Stomach smooth muscle (tissue), 2 donors: ENCODE measurements around the gene SEMA3G.

Source experiments
- H3K27ac ChIP-seq: one replicate; pipeline ENCODE4 v1.7.0; 2013; ENCODE audit warnings: mild to moderate bottlenecking, low read length, inconsistent platforms
- H3K27me3 ChIP-seq, 2 donors: one replicate each; pipeline ENCODE4 v1.7.0; 2013; ENCODE audit warnings: low read length in 2 of 2; ENCODE audit not compliant: insufficient read depth in 2 of 2, control insufficient read depth in 1 of 2
- H3K36me3 ChIP-seq, 2 donors: one replicate each; pipeline ENCODE4 v1.7.0; 2013; ENCODE audit warnings: low read length in 2 of 2; ENCODE audit not compliant: control insufficient read depth in 2 of 2, insufficient read depth in 2 of 2
- H3K4me1 ChIP-seq: one replicate; pipeline ENCODE4 v1.7.0; 2013; ENCODE audit warnings: low read length; ENCODE audit not compliant: control insufficient read depth, insufficient read depth
- H3K4me3 ChIP-seq, 2 donors: one replicate each; pipeline ENCODE4 v1.7.0; 2013; ENCODE audit warnings: low read length in 2 of 2
- H3K9ac ChIP-seq, 2 donors: one replicate each; pipeline ENCODE4 v1.7.0; 2013; ENCODE audit warnings: low read length in 2 of 2, mild to moderate bottlenecking in 1 of 2
- H3K9me3 ChIP-seq, 2 donors: one replicate each; pipeline ENCODE4 v1.7.0; 2013; ENCODE audit warnings: low read length in 2 of 2; ENCODE audit not compliant: control insufficient read depth in 2 of 2
- donor health status: healthy.
- donor health status: Pancreatic carcinoma.

SEMA3G gene

DNA sequence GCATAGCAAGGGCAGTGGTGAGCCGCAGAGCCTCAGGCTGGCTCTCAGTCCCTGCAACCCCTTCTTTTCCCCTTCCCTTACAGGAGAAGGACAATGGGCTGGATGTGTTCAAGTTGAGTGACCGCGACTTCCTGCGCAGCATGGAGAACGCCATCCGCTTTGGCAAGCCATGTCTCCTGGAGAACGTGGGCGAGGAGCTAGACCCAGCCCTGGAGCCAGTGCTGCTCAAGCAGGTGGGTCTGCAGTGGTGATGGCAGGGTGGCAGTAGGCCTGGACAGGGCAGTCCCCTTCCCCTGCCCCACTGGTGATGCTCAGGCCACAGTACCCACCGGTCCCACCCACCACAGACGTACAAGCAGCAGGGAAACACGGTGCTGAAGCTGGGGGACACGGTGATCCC lies 53.8 kb downstream of the SEMA3G start:
- Histone ChIP-seq H3K4me1 (no peaks in the 10 kb centered on the region), H3K9me3 (no peaks in the 10 kb centered on the region), H3K27me3 (no peaks in the 10 kb centered on the region), H3K4me3 (no peak overlapping the region), H3K27ac (no peak overlapping the region), H3K36me3 (peaks cover 0 to 9% of the 10 kb centered on the region in 2 donors), H3K9ac (no peak overlapping the region)

DNA sequence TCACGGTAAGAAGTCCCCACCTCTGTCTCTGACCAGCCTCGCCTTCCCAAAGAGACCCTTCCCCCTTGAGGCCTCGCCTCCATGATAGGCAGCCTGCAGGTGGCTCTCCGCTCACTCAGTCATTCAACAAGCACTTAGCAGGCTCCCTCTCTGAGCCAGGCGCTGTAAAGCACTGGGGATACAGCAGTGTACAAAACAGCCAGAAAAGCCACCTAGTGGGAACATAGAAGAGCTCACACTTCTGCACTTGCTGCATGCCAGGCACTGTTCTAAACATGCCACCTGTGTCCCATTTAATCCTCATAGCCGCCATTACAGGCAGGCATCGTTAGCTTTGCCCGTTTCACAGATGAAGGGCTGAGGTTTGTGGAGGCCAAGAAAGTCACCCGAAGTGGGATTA lies 56.0 kb downstream of the SEMA3G start:
- Histone ChIP-seq H3K9me3 (no peaks in the 10 kb centered on the region), H3K27me3 (no peaks in the 10 kb centered on the region), H3K27ac (no peak overlapping the region), H3K4me3 (no peak overlapping the region), H3K4me1 (no peaks in the 10 kb centered on the region), H3K9ac (no peak overlapping the region), H3K36me3 (peaks cover 0 to 9% of the 10 kb centered on the region in 2 donors)

DNA sequence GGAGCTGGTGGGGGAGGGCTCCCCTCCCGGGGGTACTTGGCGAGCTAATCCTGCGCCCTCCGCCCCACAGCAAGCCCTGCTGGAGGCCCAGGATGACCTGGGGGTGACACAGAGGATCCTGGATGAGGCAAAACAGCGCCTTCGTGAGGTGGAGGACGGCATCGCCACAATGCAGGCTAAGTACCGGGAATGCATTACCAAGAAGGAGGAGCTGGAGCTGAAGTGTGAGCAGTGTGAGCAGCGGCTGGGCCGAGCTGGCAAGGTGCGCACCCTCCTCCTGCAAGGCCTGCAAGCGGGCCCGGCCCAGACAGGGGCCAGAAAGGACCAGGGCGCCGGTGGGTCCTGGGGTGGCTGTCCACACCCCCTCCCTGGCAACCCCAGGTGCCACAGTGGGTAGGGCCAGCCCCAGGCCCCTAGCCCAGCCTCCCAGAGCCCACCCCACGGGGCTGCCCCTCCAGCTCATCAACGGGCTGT lies 56.5 kb downstream of the SEMA3G start:
- Histone ChIP-seq H3K27me3 (no peaks in the 10 kb centered on the region), H3K27ac (no peak overlapping the region), H3K4me1 (no peaks in the 10 kb centered on the region), H3K36me3 (peaks cover 0 to 9% of the 10 kb centered on the region in 2 donors), H3K9me3 (no peaks in the 10 kb centered on the region), H3K9ac (no peak overlapping the region), H3K4me3 (no peak overlapping the region)

DNA sequence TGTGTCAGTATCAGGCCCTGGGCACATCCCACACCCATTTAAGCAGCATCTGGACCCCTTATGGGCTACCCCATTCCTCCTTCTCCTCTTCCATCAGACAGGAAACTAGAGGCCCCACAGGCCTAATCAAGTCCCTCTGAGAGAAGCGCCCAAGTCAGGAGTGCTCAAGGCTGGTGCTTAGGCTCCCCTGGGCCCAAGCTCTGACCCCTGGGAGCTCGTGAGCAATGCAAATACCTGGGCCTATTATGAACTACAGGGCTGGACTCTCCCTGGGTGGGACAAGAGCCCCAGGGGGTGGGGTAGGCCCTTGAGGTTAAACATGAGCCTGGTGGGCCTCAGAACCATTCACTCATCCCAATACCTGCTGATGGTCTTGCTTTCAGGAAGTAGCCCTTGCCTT lies 57.4 kb downstream of the SEMA3G start:
- no peaks in the 10 kb centered on the region for H3K27me3 ChIP-seq
- H3K36me3 ChIP-seq: peaks cover 0 to 6% of the 10 kb centered on the region in 2 donors
- no peak overlapping the region for H3K9ac ChIP-seq
- H3K4me3 ChIP-seq: no peak overlapping the region
- no peaks in the 10 kb centered on the region for H3K9me3 ChIP-seq
- no peaks in the 10 kb centered on the region for H3K4me1 ChIP-seq
- H3K27ac ChIP-seq: no peak overlapping the region

DNA sequence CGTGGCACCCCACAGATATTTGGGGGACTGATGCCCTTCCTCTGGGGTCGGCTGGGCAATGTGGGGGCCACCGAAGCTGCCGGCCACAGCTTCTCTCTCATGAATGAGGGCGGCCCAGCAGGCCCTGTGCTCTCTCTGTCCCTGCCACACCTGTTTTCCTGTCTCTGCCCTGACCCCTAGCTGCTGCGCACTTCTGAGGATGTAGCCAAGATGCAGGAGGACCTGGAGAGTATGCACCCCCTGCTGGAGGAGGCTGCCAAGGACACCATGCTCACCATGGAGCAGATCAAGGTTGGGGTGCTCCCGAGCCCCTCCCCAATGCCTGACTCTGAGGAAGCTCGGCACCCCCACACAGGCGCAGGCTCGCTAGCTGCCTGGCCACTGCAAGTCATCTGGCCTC lies 59.7 kb downstream of the SEMA3G start:
- no peak overlapping the region for H3K9ac ChIP-seq
- H3K27me3 ChIP-seq: no peaks in the 10 kb centered on the region
- H3K36me3 ChIP-seq: no peaks in the 10 kb centered on the region
- no peak overlapping the region for H3K27ac ChIP-seq
- H3K4me3 ChIP-seq: no peak overlapping the region
- no peaks in the 10 kb centered on the region for H3K9me3 ChIP-seq
- H3K4me1 ChIP-seq: no peaks in the 10 kb centered on the region

- no peaks in the 10 kb centered on the region for H3K36me3 ChIP-seq
- no peaks in the 10 kb centered on the region for H3K4me1 ChIP-seq
- no peak overlapping the region for H3K9ac ChIP-seq
- no peak overlapping the region for H3K4me3 ChIP-seq
- no peak overlapping the region for H3K27ac ChIP-seq
- H3K9me3 ChIP-seq: no peaks in the 10 kb centered on the region
- H3K27me3 ChIP-seq: no peaks in the 10 kb centered on the region
Measured at GRCh38 chr3:52384019-52384761, 60.7 kb downstream of the SEMA3G start.

DNA sequence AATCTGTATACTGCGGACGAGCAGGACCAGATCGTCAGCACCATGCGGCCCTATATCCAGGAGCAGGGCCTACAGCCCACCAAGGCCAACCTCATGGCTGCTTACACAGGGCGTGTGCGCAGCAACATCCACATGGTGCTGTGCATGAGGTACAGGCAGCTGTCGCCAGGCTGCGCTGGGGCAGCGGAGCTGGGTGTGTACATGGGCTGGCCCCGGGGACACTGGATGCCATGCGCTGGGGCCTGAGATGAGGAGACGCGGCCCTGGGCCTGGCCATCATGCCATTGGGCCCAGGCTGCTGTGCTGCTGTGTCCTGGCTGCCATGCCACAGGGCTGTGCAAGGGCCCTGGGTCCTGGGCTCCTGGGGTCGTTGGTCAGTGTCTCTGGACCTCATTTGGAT lies 61.5 kb downstream of the SEMA3G start:
- Histone ChIP-seq H3K4me3 (no peak overlapping the region), H3K9me3 (no peaks in the 10 kb centered on the region), H3K4me1 (no peaks in the 10 kb centered on the region), H3K9ac (no peak overlapping the region), H3K27me3 (no peaks in the 10 kb centered on the region), H3K36me3 (no peaks in the 10 kb centered on the region), H3K27ac (no peak overlapping the region)
